Natural killer cell (primary cell): ENCODE measurements around the gene CHCHD1. TPM values are rescaled to one million over a fixed set of nuclear protein-coding genes. Genes with fewer than 3 reads are reported as not detected.

Source experiments
- ATAC-seq, 3 donors: fragments of 150-1000 bp in 2 of 3; fragments of 200-7000 bp in 1 of 3; cut with Tn5 transposase; 1 replicate in 1 of 3; 2 replicates in 2 of 3; pipeline ENCODE4 v1.10.0; 2021; ENCODE audit warnings: mild to moderate bottlenecking in 2 of 3, moderate library complexity in 2 of 3
- DNase-seq, 2 donors: peaks; one replicate each; pipeline versions ENCODE4 v3.0.0 to v3.0.0-alpha.2; 2013 to 2021; ENCODE audit warnings: mixed read lengths in 1 of 2
- H3K27ac ChIP-seq: one replicate; pipeline ENCODE4 v1.5.1; 2013; ENCODE audit warnings: mild to moderate bottlenecking, low read length
- H3K27me3 ChIP-seq: one replicate; pipeline ENCODE4 v1.6.1; 2013; ENCODE audit warnings: low read length; ENCODE audit not compliant: control insufficient read depth, insufficient read depth
- H3K36me3 ChIP-seq: one replicate; pipeline ENCODE4 v1.6.1; 2013; ENCODE audit warnings: low read length; ENCODE audit not compliant: control insufficient read depth, insufficient read depth
- H3K4me1 ChIP-seq: one replicate; pipeline ENCODE4 v1.6.1; 2013; ENCODE audit warnings: low read length; ENCODE audit not compliant: control insufficient read depth, insufficient read depth
- H3K4me3 ChIP-seq: one replicate; pipeline ENCODE4 v1.5.1; 2013; ENCODE audit warnings: low read length
- H3K9me3 ChIP-seq: one replicate; pipeline ENCODE4 v1.6.1; 2013; ENCODE audit warnings: low read length; ENCODE audit not compliant: control insufficient read depth, insufficient read depth
- H3K27ac Mint-ChIP-seq, 2 donors: one replicate each; pipeline ENCODE4 v1.8.0; 2022; ENCODE audit warnings: mild to moderate bottlenecking in 2 of 2, mixed read lengths in 2 of 2, moderate library complexity in 1 of 2
- H3K27me3 Mint-ChIP-seq, 2 donors: one replicate each; pipeline ENCODE4 v1.8.0; 2022; ENCODE audit warnings: low read depth in 2 of 2, mixed read lengths in 2 of 2
- H3K36me3 Mint-ChIP-seq: one replicate; pipeline ENCODE4 v1.8.0; 2022; ENCODE audit warnings: mixed read lengths
- H3K4me1 Mint-ChIP-seq, 2 donors: one replicate each; pipeline ENCODE4 v1.8.0; 2022; ENCODE audit warnings: mixed read lengths in 2 of 2
- H3K4me3 Mint-ChIP-seq: one replicate; pipeline ENCODE4 v1.8.0; 2022; ENCODE audit warnings: mild to moderate bottlenecking, moderate library complexity, mixed read lengths
- H3K9me3 Mint-ChIP-seq, 2 donors: one replicate each; pipeline ENCODE4 v1.8.0; 2022; ENCODE audit warnings: mixed read lengths in 2 of 2
- CTCF ChIP-seq: fragments of 200-600 bp; IDR thresholded peaks from one replicate; pipeline ENCODE4 v1.8.0; 2022; ENCODE audit warnings: antibody characterized with exemption
- WGBS: methylation state at CpG from one replicate; pipeline ENCODE4 v1.1.7; 2013; ENCODE audit warnings: missing lambda C conversion rate; ENCODE audit not compliant: insufficient coverage; 5-methylcytosine and 5-hydroxymethylcytosine counted together
- intact Hi-C: fragments of 100-400 bp; cut with micrococcal nuclease; formaldehyde crosslinking; loops from one replicate; pipeline ENCODE4 v1.14.2; 2022
- total RNA-seq, 4 donors: library from RNA; stranded (reverse); fragments of 120-200 nt in 1 of 4; gene quantifications; one replicate each; pipeline versions ENCODE4 v1.2.3 to v1.2.4, GENCODE V29; 2013 to 2022

Gene CHCHD1
- 1 to 10 TPM; 5.2 to 7.0 (median 5.9) TPM for total RNA-seq
- total RNA-seq (2013): 20.6 TPM

GRCh38 chr10:73781879-73782748 is at the start of gene CHCHD1:
Gene CHCHD1 (plus strand): TSS chr10:73782048. CDS start chr10:73782076, 28 bp downstream.
- H3K4me3 ChIP-seq: peak within 1 kb of the TSS; percentile 52
- intact Hi-C loops: no loop called here
- H3K4me1 Mint-ChIP-seq: peaks cover 54 to 55% of the 10 kb centered on the region in 2 donors

GRCh38 chr10:73732426-73732825 is 49.4 kb upstream of the CHCHD1 start:
- ATAC-seq: no peak
- DNase-seq: no peak
- H3K27me3 Mint-ChIP-seq: no peaks in the 10 kb centered on the region
- Histone ChIP-seq H3K9me3 (no peaks in the 10 kb centered on the region), H3K27me3 (no peaks in the 10 kb centered on the region), H3K27ac (no peak overlapping the region), H3K4me3 (no peak overlapping the region), H3K36me3 (peaks cover 16% of the 10 kb centered on the region), H3K4me1 (peaks cover 14% of the 10 kb centered on the region)
- peaks cover 12 to 22% of the 10 kb centered on the region in 2 donors for H3K4me1 Mint-ChIP-seq
- intact Hi-C loops: no loop called here
- H3K36me3 Mint-ChIP-seq: no peaks in the 10 kb centered on the region
- TF ChIP-seq CTCF: no peak
- H3K9me3 Mint-ChIP-seq: no peaks in the 10 kb centered on the region
- peak overlapping the region; percentile 56 for H3K4me3 Mint-ChIP-seq
- WGBS: 97% methylated on average over 20 of the region's 20 CpGs
- no peak overlapping the region for H3K27ac Mint-ChIP-seq

More at GRCh38 chr10:73781879-73782748, at the start of gene CHCHD1:
- no peaks in the 10 kb centered on the region for H3K27me3 ChIP-seq
- H3K36me3 Mint-ChIP-seq: no peaks in the 10 kb centered on the region
- H3K4me3 Mint-ChIP-seq: peak within 1 kb of the TSS; percentile 100
- TF ChIP-seq CTCF: no peak
- H3K9me3 Mint-ChIP-seq: no peaks in the 10 kb centered on the region
- H3K4me1 ChIP-seq: peaks cover 36% of the 10 kb centered on the region
- no peaks in the 10 kb centered on the region for H3K27me3 Mint-ChIP-seq
- H3K9me3 ChIP-seq: no peaks in the 10 kb centered on the region
- peak within 1 kb of the TSS; percentile 65 for H3K27ac ChIP-seq
- H3K36me3 ChIP-seq: peaks cover 20% of the 10 kb centered on the region
- under 1% methylated on average over 57 of the region's 57 CpGs for WGBS
- peak; percentile 60 to 69 (median 64) for ATAC-seq
- peak; percentile 87 to 94 for DNase-seq
- peak within 1 kb of the TSS; percentile 96 for H3K27ac Mint-ChIP-seq

GRCh38 chr10:73732931-73733623 is 48.8 kb upstream of the CHCHD1 start:
- no peak for ATAC-seq
- intact Hi-C loops: no loop called here
- Histone ChIP-seq H3K4me3 (no peak overlapping the region), H3K36me3 (peaks cover 13% of the 10 kb centered on the region), H3K27ac (no peak overlapping the region), H3K4me1 (peaks cover 14% of the 10 kb centered on the region), H3K9me3 (no peaks in the 10 kb centered on the region), H3K27me3 (no peaks in the 10 kb centered on the region)
- no peaks in the 10 kb centered on the region for H3K36me3 Mint-ChIP-seq
- no peak for DNase-seq
- no peak for TF ChIP-seq CTCF
- peaks cover 12 to 22% of the 10 kb centered on the region in 2 donors for H3K4me1 Mint-ChIP-seq
- no peaks in the 10 kb centered on the region for H3K27me3 Mint-ChIP-seq
- no peaks in the 10 kb centered on the region for H3K9me3 Mint-ChIP-seq
- H3K27ac Mint-ChIP-seq: no peak overlapping the region
- H3K4me3 Mint-ChIP-seq: no peak overlapping the region
- 97% methylated on average over 84 of the region's 84 CpGs for WGBS
